SK-N-SH (cell line): ENCODE measurements around the gene LPCAT3.

ENCODE experiments used
- POLR2AphosphoS5 ChIP-seq: IDR thresholded peaks from 2 replicates; pipeline ENCODE4 v1.6.1; 2012; ENCODE audit warnings: low read depth, low read length
- RAD21 ChIP-seq: IDR thresholded peaks from 2 replicates; pipeline ENCODE4 v1.6.1; 2012; ENCODE audit warnings: mild to moderate bottlenecking, low read length
- RCOR1 ChIP-seq: fragments of 150-350 bp; IDR thresholded peaks from 2 replicates; pipeline ENCODE4 v1.6.1; 2017; ENCODE audit warnings: antibody characterized with exemption, low read length

DNA sequence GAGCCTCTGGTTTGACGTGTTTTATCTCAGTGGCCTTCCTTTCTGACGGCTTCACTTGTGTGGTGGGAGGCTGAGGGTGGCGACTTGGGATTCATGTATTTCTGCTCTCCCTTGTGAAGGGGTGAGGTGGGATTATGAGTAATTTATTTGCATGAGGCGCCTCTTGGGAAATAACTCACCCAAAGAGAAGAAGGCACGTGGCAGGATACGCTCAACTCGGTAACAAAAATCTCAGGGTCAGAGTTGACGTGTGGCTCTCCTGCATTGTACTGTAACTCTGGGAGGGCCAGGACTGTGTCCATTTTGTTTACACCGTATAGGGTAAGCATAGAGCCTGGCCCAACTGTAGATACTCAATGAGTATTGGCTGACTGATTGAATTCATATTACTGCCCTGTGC is 27.6 kb upstream of the LPCAT3 start:
- TF ChIP-seq RCOR1: no peak
- TF ChIP-seq RAD21: no peak
- no peak for TF ChIP-seq POLR2AphosphoS5
